ENCODE measurements around the gene SS18L1. TPM values are rescaled to one million over a fixed set of nuclear protein-coding genes. Genes with fewer than 3 reads are reported as not detected.

Gene SS18L1
- total RNA-seq, 1 experiment from 2014 or later: 29.0 TPM

DNA sequence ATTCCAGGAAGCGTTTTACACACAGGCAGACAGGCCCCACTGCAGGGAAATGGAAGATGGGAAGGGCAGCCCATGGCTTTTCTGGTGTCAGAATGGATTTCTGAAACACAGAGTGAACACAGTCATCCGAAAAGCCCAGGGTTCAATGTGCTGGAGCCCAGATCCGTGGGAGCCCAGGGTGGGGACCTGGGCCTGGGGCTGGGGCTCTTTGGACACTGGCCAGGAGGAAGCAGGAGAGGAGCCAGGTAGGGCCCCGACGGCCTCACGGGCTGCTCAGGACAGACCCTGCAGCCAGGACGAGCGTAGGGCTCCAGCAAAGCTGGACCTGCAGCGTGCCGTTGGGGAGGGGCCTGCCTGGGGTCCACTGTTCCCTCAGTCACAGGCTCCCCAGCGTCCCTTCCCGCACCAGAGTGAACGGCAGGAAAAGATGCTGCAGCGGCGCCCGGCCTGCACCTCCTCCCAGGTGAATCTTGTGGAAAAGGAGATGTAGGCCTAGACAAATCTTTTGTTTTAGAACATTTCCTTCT lies 45.6 kb upstream of the SS18L1 start:
- peaks cover 65% of the 10 kb centered on the region for H3K27me3 ChIP-seq (ENCODE audit: insufficient read depth, low read depth)
- no peaks in the 10 kb centered on the region for H3K9me2 ChIP-seq (ENCODE audit: insufficient read depth)
- H3K9me3 ChIP-seq (ENCODE audit: insufficient read depth, low read depth): peaks cover 15% of the 10 kb centered on the region
- H3K79me2 ChIP-seq (ENCODE audit: low read depth): no peaks in the 10 kb centered on the region
- no peak for TF ChIP-seq EZH2 (IDR thresholded peaks at IDR 0.05; ENCODE audit: low read depth)
- TF ChIP-seq, protein P1, sequence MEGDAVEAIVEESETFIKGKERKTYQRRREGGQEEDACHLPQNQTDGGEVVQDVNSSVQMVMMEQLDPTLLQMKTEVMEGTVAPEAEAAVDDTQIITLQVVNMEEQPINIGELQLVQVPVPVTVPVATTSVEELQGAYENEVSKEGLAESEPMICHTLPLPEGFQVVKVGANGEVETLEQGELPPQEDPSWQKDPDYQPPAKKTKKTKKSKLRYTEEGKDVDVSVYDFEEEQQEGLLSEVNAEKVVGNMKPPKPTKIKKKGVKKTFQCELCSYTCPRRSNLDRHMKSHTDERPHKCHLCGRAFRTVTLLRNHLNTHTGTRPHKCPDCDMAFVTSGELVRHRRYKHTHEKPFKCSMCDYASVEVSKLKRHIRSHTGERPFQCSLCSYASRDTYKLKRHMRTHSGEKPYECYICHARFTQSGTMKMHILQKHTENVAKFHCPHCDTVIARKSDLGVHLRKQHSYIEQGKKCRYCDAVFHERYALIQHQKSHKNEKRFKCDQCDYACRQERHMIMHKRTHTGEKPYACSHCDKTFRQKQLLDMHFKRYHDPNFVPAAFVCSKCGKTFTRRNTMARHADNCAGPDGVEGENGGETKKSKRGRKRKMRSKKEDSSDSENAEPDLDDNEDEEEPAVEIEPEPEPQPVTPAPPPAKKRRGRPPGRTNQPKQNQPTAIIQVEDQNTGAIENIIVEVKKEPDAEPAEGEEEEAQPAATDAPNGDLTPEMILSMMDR (conservative IDR thresholded peaks at IDR 0.05): no peak
- H2AFZ ChIP-seq: no peak overlapping the region
- intact Hi-C loops (cut with micrococcal nuclease; ENCODE audit: unreplicated experiment): no loop called here
- no peaks in the 10 kb centered on the region for H3K4me1 ChIP-seq (replicated peaks; ENCODE audit: insufficient read depth)
- BruUV-seq (replicated peaks): no TSS peak
- peaks cover 5% of the 10 kb centered on the region; the same call in 1 of the 2 replicates for H3F3A ChIP-seq (ENCODE audit: insufficient read depth, low read depth)
- DNase-seq: no peak
- no peak overlapping the region for H3K27ac ChIP-seq
- H3K4me3 ChIP-seq: no peak overlapping the region
- ChIA-PET POLR2A (ENCODE audit: unreplicated experiment) (no interaction called here), CTCF (no interaction called here)
- no peak overlapping the region for H3K4me2 ChIP-seq
- H4K20me1 ChIP-seq (ENCODE audit: insufficient read depth): no peaks in the 10 kb centered on the region
- H3K36me3 ChIP-seq (ENCODE audit: low read depth): no peaks in the 10 kb centered on the region

DNA sequence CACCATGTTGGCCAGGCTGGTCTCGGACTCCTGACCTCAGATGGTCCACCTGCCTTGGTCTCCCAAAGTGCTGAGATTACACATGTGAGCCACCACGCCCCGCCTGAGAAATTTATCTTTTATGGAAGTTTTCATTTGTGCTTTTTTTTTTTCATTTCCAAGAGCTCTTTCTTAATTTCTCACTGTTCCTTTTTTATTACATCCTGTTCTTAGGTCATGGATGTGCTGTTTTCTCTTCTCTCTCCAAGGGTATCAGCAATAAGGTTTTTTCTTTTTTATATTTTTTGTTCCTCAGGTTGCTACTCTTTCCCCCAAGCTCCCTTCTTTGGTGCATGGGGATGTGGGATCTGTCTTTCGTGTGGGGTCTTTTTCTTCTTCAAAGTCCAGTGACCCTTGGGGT lies 42.5 kb upstream of the SS18L1 start:
- Histone ChIP-seq H3K27me3 (ENCODE audit: insufficient read depth, low read depth) (peaks cover 81% of the 10 kb centered on the region), H3K9me2 (ENCODE audit: insufficient read depth) (no peaks in the 10 kb centered on the region), H3K27ac (no peak overlapping the region), H3K79me2 (ENCODE audit: low read depth) (no peaks in the 10 kb centered on the region), H3K4me2 (no peak overlapping the region), H3K4me1 (replicated peaks; ENCODE audit: insufficient read depth) (no peaks in the 10 kb centered on the region), H3K4me3 (no peak overlapping the region), H3K36me3 (ENCODE audit: low read depth) (no peaks in the 10 kb centered on the region), H3F3A (ENCODE audit: insufficient read depth, low read depth) (no peaks in the 10 kb centered on the region), H4K20me1 (ENCODE audit: insufficient read depth) (no peaks in the 10 kb centered on the region), H2AFZ (no peak overlapping the region), H3K9me3 (ENCODE audit: insufficient read depth, low read depth) (peaks cover 17% of the 10 kb centered on the region)
- DNase-seq: no peak
- intact Hi-C loops (cut with micrococcal nuclease; ENCODE audit: unreplicated experiment): no loop called here
- BruUV-seq (replicated peaks): no TSS peak
- TF ChIP-seq EZH2 (IDR thresholded peaks at IDR 0.05; ENCODE audit: low read depth): no peak
- TF ChIP-seq, protein P1 (conservative IDR thresholded peaks at IDR 0.05): no peak
- ChIA-PET CTCF (no interaction called here), POLR2A (ENCODE audit: unreplicated experiment) (no interaction called here)

DNA sequence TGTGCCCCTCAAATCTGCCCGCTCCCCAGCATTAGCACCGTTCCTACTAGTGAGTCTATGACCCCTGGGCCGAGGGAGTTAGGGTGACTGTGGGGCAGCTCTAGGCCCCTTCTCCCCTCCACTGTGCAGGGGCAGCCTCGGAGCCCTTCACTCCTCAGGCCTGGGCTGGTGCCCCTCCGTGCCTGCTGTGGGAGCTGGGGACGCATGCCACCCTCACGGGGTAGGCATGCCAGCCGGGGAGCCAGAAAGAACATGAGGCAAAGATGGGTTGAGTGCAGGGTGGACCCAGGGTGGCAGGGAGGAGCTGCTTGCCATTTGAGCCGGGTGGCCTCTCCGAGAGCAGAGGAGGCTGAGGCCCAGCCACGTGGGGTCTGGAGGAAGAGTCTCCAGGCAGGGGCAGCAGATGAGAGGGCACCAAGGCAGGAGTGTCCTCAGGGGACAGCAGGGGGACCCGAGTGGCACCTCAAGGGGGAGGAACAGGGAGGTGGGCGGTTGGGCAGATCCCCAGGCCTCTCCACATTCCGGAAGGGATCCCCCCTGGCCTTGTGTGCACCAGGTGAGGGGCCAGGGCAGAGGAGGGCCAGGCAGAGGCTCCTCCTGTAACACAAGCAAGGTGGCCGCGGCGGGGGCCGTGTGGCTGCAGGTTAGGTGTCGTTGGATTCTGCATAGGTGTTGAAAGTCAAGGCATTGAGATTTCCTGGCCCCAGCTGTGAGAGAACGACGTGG lies 39.9 kb upstream of the SS18L1 start:
- Histone ChIP-seq H3K36me3 (ENCODE audit: low read depth) (no peaks in the 10 kb centered on the region), H3K4me1 (replicated peaks; ENCODE audit: insufficient read depth) (no peaks in the 10 kb centered on the region), H3K4me3 (no peak overlapping the region), H3F3A (ENCODE audit: insufficient read depth, low read depth) (no peaks in the 10 kb centered on the region), H3K4me2 (no peak overlapping the region), H3K27me3 (ENCODE audit: insufficient read depth, low read depth) (peaks cover 76% of the 10 kb centered on the region), H3K27ac (no peak overlapping the region), H4K20me1 (ENCODE audit: insufficient read depth) (no peaks in the 10 kb centered on the region), H3K9me3 (ENCODE audit: insufficient read depth, low read depth) (peaks cover 41% of the 10 kb centered on the region), H2AFZ (no peak overlapping the region), H3K9me2 (ENCODE audit: insufficient read depth) (no peaks in the 10 kb centered on the region), H3K79me2 (ENCODE audit: low read depth) (no peaks in the 10 kb centered on the region)
- ChIA-PET POLR2A (ENCODE audit: unreplicated experiment) (no interaction called here), CTCF (no interaction called here)
- intact Hi-C loops (cut with micrococcal nuclease; ENCODE audit: unreplicated experiment): no loop called here
- DNase-seq: no peak
- TF ChIP-seq, protein P1 (conservative IDR thresholded peaks at IDR 0.05): no peak
- TF ChIP-seq EZH2 (IDR thresholded peaks at IDR 0.05; ENCODE audit: low read depth): no peak
- BruUV-seq (replicated peaks): no TSS peak
